NCI-H748 (cell line): ENCODE results near the gene TANGO6.

Source experiments
- DNase-seq: peaks from one replicate; lab custom pipeline; 2025; ENCODE audit not compliant: unreplicated experiment; lab: John Stamatoyannopoulos, UW

TANGO6 gene

DNA sequence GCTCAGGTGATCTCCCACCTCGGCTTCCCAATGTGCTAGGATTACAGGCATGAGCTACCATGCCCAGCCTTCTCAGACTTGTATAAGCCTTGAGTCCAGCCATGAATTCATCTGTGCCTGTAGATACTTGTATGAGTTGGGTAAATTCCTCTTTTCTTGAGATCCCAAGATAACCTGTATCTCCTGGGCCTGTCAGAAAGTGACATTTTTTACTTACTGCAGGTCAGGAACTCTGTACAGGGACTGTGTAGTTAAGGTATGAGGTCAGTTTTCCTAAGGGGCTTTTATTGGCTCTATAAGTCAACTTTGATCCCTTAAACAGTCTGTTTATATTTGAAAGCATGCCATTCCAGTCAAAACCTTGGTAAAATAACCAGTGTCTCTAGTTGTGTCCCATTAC lies 155.8 kb downstream of the TANGO6 start:
- DNase-seq: no peak

DNA sequence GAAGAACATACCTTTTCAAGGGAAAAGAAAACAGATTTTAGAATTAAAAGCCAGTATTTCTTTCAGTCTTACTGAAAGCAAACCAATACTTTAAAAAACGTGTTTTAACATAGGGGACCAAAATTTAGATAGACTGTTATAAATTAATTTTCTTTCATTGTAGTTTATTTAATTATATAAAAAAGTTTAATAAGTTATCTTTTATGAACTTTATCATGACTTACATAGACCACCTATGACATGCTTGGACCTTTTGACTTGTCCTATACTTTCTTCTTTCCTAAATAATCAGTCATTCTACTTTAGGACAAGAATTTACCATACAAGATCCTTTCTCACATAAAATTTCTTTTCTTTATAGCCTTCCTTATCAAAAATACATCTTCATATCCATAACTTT lies 160.2 kb downstream of the TANGO6 start:
- DNase-seq: no peak

GRCh38 chr16:69005641-69006355 lies 162.5 kb downstream of the TANGO6 start:
- no peak for DNase-seq

GRCh38 chr16:69012906-69013305 lies 169.6 kb downstream of the TANGO6 start:
- no peak for DNase-seq

GRCh38 chr16:69013991-69014390 lies 170.7 kb downstream of the TANGO6 start:
- DNase-seq: no peak

DNA sequence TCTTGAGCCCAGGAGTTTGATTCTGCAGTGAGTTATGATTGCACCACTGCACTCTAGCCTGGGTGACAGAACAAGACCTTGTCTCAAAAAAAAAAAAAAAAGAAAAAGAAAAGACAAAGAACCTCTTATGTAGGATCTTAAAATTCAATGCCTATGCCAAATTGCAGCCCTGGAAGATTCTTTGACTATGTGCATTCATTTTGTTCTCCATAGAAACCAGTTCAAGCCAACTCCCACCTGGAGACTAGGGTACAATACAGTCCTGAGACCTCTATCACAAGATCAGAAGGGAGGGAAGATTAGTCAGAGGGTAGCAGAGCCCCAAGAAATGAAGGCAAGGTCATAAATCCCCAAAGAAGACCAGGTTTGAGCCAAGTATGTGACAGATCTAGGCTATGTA lies 171.5 kb downstream of the TANGO6 start:
- DNase-seq: no peak

DNA sequence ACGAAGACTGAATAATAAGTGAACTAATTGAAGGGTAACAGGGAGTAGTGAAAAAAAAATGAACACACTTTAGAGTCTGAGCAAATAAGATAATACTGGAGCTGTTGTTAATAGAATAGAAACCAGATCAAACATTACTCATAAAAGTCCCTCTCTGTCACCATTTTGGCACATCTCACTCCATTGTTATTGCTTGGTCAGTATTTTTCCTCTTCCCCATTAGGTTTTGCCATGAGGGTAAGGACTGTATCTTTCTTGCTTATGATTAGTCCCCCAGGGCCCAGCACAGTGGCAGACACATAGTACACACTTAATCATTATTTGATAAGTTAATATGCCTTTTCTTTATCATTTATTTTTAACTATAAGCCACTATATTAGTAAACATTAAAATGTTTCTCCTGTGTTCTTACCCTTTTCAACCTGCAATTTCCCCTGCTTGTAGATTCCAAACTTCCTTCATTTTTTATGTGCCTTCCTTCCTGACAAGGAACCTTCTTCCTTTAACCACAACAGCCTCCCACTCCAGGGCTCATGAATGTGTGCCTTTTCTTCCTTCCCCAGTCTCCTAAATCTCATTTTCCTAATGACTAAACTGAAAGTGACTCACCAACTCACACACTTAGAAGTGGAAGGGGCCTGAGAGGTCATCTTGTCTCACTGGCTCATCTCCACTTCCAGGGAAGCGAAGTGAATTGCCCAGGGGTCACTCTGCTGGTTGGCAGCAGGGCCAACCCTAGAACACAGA lies 173.9 kb downstream of the TANGO6 start:
- no peak for DNase-seq

- DNase-seq: no peak
Observed at GRCh38 chr16:69019811-69020210, 176.5 kb downstream of the TANGO6 start.

DNA sequence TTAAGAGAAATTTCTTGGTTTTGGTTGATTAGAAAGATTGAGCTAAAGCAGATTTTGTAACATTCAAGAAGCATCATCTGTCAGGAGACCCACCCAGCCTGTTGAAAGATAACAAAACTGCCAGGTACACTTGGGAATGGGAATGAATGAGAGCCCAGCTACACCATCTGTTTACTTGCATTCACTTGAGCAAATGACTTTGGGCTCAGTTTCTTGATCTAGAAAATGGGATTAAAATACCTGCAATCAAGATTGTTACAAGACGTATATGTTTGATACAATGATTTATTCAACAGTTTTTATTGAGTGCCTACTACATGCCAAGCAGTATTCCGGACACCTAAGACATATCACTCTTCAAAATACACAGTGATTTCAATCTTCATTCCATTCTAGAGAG lies 185.8 kb downstream of the TANGO6 start:
- DNase-seq: no peak

GRCh38 chr16:69031877-69032301 lies 188.6 kb downstream of the TANGO6 start:
- no peak for DNase-seq

GRCh38 chr16:69033151-69033949 lies 190.0 kb downstream of the TANGO6 start:
- DNase-seq: no peak

DNA sequence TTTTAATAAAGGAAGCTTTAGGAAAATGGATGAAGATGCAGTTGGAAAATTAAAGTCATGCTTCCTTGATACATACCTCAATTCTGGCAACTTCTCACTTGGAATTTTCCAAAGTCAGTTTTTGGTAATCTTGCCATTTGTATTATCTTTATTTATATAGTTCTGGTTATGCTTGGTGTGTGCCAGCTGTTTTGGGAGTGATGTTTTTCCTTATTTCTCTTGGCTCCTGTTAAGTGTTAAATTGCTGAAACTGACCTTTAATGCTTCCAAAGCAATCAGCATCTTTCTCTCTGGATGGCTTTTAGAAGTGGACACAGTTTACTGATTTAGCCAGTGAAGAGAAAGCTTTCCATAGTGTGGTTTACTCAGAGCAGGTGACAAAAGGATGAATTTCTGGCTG lies 192.0 kb downstream of the TANGO6 start:
- DNase-seq: no peak

- DNase-seq: no peak
Observed at GRCh38 chr16:69036399-69037091, 193.2 kb downstream of the TANGO6 start.

- no peak for DNase-seq
Observed at GRCh38 chr16:69037373-69038160, 194.2 kb downstream of the TANGO6 start.

DNA sequence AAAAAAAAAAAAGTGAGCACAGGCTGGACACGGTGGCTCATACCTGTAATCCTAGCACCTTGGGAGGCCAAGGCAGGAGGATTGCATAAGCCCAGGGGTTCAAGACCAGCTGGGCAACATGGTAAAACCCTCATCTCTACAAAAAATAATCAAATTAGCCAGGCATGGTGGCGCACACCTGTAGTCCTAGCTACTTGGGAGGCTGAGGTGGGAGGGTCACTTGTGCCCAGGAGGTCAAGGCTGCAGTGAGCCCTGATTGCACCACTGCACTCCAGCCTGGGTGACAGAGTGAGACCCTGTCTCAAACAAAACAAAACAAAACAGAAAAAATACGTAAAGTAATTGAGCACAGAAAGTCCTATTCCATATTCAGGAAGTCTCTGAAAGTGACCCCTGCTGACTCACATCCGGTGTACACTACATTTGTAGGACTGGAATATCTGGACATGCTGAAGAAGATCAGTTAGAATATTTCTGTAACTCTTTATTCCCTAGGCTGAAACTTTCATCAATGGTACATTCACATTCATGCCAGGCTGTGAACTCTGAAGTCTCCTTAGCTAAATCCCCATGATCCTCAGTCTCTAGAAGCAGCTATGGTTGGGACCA lies 196.1 kb downstream of the TANGO6 start:
- no peak for DNase-seq

DNA sequence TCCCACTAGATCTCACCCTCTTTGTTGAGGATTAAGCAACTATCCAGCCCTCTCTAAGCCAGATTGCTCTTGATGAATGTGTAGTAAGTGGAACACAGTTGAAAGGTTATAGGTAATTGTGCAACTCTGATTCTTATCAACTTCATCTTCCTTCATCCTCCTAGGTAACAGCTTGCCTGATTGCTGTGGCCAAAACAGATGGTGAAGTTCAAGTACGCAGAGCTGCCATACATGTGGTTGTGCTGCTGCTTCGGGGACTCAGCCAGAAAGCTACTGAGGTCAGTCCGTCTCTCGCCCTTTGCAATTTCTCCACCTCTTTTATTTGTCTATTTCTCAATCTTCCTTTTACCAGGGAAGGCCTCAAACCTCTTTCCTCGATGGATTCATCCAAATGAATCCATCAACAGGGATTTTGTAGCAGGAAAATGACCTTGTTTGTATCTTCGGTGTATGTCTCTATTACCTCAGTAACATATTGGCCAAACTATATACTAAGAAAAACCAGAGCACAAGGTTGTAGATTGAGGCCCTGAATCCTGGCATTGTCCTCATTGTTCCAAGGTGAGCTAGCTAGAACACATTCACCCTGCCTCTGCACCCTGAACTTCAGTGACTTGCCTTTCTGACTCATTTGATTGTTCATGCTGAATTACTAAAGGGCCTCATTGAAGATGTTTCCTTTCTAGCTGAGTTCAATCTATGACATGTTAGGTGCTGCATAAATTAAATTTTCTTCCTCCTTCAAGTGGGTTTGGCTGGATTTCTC lies 197.0 kb downstream of the TANGO6 start:
- DNase-seq: no peak

DNA sequence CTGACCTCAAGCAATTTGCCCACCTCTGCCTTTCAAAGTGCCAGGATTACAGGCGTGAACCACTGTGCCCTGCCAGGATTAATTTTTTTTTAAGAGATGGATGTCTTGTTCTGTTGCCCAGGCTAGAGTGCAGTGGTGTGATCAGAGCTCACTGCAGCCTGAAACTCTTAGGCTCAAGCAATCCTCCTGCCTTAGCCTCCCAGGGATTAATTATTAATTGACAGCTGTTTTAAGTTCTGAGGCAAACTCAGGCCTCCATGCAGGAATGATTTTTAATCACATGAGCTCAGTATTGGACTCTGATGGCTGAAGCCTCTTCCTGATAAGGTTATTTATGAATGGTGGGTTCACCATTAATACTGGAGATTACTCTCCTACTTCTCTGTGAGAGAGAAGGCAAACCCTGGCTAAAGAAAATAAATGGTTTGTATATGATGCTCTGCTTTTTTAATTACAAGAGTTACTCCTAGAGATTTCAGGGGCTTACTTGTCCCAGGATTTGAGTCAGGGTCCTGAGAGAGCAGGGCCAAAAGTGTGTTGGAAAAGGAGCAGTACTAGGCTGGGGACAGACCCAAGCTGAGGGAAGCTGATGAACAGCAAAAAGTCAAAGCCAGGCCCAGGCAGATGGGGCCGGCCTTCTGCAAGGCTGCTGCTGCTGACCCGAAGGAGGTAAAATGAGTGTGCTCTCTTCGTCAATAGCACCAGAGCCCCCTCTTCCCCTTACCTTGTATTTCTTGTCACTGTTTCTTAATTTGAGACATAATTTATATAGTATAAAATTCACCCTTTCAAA lies 205.2 kb downstream of the TANGO6 start:
- DNase-seq: no peak

DNA sequence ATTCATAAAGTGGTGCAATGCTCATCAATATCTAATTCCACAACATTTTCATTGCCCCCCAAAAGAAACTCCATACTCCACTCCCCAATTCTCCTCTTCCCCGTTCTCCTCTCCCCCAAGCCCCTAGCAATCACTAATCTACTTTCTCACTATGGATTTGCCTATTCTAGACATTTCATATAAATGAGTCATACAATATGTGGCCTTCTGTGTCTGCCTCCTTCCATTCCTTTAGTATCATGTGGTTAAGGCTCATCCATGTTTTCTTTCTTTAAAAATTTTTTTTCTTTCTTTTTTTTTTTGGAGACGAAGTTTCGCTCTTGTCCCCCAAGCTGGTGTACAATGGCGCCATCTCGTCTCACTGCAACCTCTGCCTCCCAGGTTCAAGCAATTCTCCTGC lies 205.8 kb downstream of the TANGO6 start:
- DNase-seq: no peak
